ENCODE measurements around the gene SDC4. TPM values are rescaled to one million over a fixed set of nuclear protein-coding genes. Genes with fewer than 3 reads are reported as not detected.

SDC4 gene
- total and polyA plus RNA-seq, 4 donors: 54.4 to 147 (median 83.6) TPM

- WGBS: 23% methylated on average over 6 of the region's 6 CpGs
- TF ChIP-seq SP1 (IDR thresholded peaks at IDR 0.05) (peak; percentile 19), RXRA (IDR thresholded peaks at IDR 0.05) (peak in 1 of 2 donors; percentile 70), ATF3 (IDR thresholded peaks at IDR 0.05) (peak; percentile 28), EGR1 (IDR thresholded peaks at IDR 0.05; ENCODE audit: low read depth in 2 of 2) (no peak)
- peak; percentile 53 for DNase-seq (ENCODE audit: low spot score)
Measured at GRCh38 chr20:45342855-45343531, 5.2 kb downstream of the SDC4 start.

GRCh38 chr20:45341939-45342854 lies 6.0 kb downstream of the SDC4 start:
- WGBS: 16% methylated on average over 16 of the region's 16 CpGs
- H3K9ac ChIP-seq (ENCODE audit: low read depth in 1 of 2, low read length in 2 of 2): peak overlapping the region; percentile 57 to 99
- TF ChIP-seq FOXA2 (IDR thresholded peaks at IDR 0.05): no peak
- no peak for TF ChIP-seq CTCF (IDR thresholded peaks at IDR 0.05; ENCODE audit: low read depth, low read length, missing input control)
- peak; percentile 29 for TF ChIP-seq YY1 (IDR thresholded peaks at IDR 0.05)
- peak in 1 of 2 donors; percentile 91 for TF ChIP-seq EGR1 (IDR thresholded peaks at IDR 0.05; ENCODE audit: low read depth in 2 of 2)
- peak in 1 of 2 donors; percentile 76 for TF ChIP-seq RXRA (IDR thresholded peaks at IDR 0.05)
- TF ChIP-seq TAF1 (conservative IDR thresholded peaks at IDR 0.05): peak; percentile 78
- no peak for TF ChIP-seq HNF4G (IDR thresholded peaks at IDR 0.05)
- no peak for TF ChIP-seq NR2F2 (IDR thresholded peaks at IDR 0.05)
- TF ChIP-seq FOXA1 (IDR thresholded peaks at IDR 0.05): peak; percentile 23
- peak in 1 of 2 donors; percentile 61 for TF ChIP-seq HNF4A (conservative IDR thresholded peaks at IDR 0.05)
- TF ChIP-seq RAD21 (IDR thresholded peaks at IDR 0.05): peak in 1 of 2 donors; percentile 20
- peak; percentile 44 to 90 for TF ChIP-seq JUND (IDR thresholded peaks at IDR 0.05)
- no peak for TF ChIP-seq REST (IDR thresholded peaks at IDR 0.05)
- no peak for TF ChIP-seq GABPA (IDR thresholded peaks at IDR 0.05 in 1 of 2, conservative IDR thresholded peaks at IDR 0.05 in 1 of 2)
- peak; percentile 28 for TF ChIP-seq ATF3 (IDR thresholded peaks at IDR 0.05)
- TF ChIP-seq SP1 (IDR thresholded peaks at IDR 0.05): peak; percentile 63
- peak; percentile 28 for TF ChIP-seq ZBTB33 (IDR thresholded peaks at IDR 0.05)
- peak; percentile 61 for TF ChIP-seq MAX (IDR thresholded peaks at IDR 0.05)

More at GRCh38 chr20:45342855-45343531, 5.2 kb downstream of the SDC4 start:
- Histone ChIP-seq H3K4me1 (ENCODE audit: control insufficient read depth in 4 of 4, insufficient read depth in 4 of 4, low read length in 3 of 4) (peaks cover 23 to 68% (median 39%) of the 10 kb centered on the region in 4 donors), H3K36me3 (ENCODE audit: control insufficient read depth in 4 of 4, insufficient read depth in 3 of 4, low read depth in 1 of 4, low read length in 3 of 4) (peaks cover 0 to 13% (median 0%) of the 10 kb centered on the region in 4 donors), H3K4me3 (ENCODE audit: low read depth in 1 of 3, low read length in 3 of 3) (peak overlapping the region; percentile 40 to 96 (median 45)), H3K9ac (ENCODE audit: low read depth in 1 of 2, low read length in 2 of 2) (peak overlapping the region; percentile 57 to 99), H3K27ac (ENCODE audit: low read depth in 1 of 2, low read length in 2 of 2) (peak overlapping the region; percentile 81 to 97), H3K27me3 (ENCODE audit: control insufficient read depth in 4 of 4, insufficient read depth in 4 of 4, low read length in 3 of 4) (no peaks in the 10 kb centered on the region), H3K9me3 (ENCODE audit: control insufficient read depth in 4 of 4, low read length in 3 of 4) (no peaks in the 10 kb centered on the region)

More at GRCh38 chr20:45341939-45342854, 6.0 kb downstream of the SDC4 start:
- Histone ChIP-seq H3K36me3 (ENCODE audit: control insufficient read depth in 4 of 4, insufficient read depth in 3 of 4, low read depth in 1 of 4, low read length in 3 of 4) (peaks cover 0 to 13% (median 0%) of the 10 kb centered on the region in 4 donors), H3K27me3 (ENCODE audit: control insufficient read depth in 4 of 4, insufficient read depth in 4 of 4, low read length in 3 of 4) (no peaks in the 10 kb centered on the region), H3K27ac (ENCODE audit: low read depth in 1 of 2, low read length in 2 of 2) (peak overlapping the region; percentile 81 to 97), H3K4me1 (ENCODE audit: control insufficient read depth in 4 of 4, insufficient read depth in 4 of 4, low read length in 3 of 4) (peaks cover 23 to 76% (median 46%) of the 10 kb centered on the region in 4 donors), H3K9me3 (ENCODE audit: control insufficient read depth in 4 of 4, low read length in 3 of 4) (no peaks in the 10 kb centered on the region), H3K4me3 (ENCODE audit: low read depth in 1 of 3, low read length in 3 of 3) (peak overlapping the region; percentile 40 to 96 (median 45))
- DNase-seq (ENCODE audit: low spot score): no peak
